RCC 7860 (cell line): ENCODE results near the gene CTNNBIP1.

Experiments
- DNase-seq: peaks from one replicate; pipeline ENCODE4 v3.0.0-alpha.2; 2015; ENCODE audit warnings: low spot score
- FAIRE-seq: peaks from 2 replicates; lab custom pipeline; 2012; peaks lifted over from hg19 to GRCh38; lab: Jason Lieb, UNC

CTNNBIP1 gene

GRCh38 chr1:9881838-9882249 lies 28.2 kb downstream of the CTNNBIP1 start:
- peak; percentile 86 for FAIRE-seq
- DNase-seq, result peak; percentile 81

GRCh38 chr1:9878404-9878803 lies 31.7 kb downstream of the CTNNBIP1 start:
- FAIRE-seq (no peak), DNase-seq (no peak)

DNA sequence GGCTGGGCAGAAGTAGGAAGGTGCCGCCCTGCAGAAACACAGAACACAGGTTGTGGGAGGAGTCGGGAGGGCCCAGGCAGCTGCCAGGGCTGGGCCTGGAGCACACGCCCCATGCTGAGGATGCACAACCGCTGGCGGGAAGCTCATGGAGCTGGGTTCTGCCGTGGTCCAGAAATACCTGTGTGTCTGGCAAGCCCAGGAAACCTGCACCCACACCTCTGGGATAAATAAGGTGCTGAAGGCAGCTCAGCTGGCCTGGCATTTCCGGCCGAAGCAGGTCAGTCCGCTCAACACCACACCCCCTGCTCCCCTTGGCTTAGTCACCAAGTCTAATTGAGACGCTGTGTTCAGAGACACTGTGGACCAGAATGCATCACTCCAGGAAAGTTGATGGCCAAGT lies 32.1 kb downstream of the CTNNBIP1 start:
- DNase-seq (no peak), FAIRE-seq (no peak)

DNA sequence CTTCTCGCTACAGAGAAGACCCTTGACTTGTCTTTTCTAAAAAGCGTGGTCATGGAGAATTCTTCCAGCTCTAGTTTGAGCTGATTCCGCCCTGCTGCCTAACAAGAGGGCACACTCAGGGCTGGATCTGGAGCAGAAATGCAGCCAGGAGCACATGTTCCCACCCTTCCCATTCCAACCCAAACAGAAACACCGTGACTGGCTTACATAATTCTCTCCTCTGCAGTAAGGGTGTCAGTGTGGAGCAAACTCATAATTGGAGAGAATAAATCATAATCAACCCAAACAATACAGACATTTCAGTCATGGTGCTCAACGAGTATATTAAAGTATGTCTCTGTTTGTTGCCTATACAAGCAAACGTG lies 34.5 kb downstream of the CTNNBIP1 start:
- FAIRE-seq (no peak), DNase-seq (no peak)

DNA sequence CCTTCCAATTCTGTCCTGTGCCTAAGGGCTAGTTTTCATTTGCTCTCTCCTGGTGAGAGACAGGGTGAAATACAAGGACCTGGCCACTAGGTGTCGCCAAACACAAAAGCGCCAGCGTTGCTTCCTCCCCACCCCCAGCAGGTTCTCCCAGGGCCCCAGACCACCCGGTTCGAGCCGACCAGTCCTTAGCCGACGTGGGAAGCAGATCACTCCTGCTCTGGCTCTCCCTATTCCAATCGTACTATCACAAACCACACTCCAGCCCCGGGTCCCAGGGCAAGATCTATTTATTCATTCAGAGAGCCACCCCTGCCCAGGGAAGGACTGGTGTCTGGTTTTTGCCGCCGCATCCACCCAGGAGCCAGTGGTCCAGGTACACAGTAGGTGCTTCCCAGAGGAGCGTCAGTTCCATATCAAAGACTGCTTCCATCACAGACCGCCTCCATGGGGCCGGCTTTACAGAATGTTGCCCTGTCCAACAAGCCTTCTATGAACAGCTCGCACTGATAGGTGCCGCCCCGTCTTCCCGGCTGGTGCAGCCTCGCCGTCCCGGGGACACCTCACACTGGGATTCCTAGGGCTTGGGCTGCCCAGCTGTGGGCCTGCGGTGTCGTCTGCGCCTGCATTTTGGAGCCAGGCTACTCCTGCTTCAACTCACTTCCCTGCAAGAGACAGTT lies 35.0 kb downstream of the CTNNBIP1 start:
- peak; percentile 43 for DNase-seq
- no peak for FAIRE-seq

GRCh38 chr1:9874412-9874811 lies 35.7 kb downstream of the CTNNBIP1 start:
- no peak for DNase-seq
- FAIRE-seq, result no peak

- FAIRE-seq (no peak), DNase-seq (no peak)
Observed at GRCh38 chr1:9873992-9874391, 36.1 kb downstream of the CTNNBIP1 start.

DNA sequence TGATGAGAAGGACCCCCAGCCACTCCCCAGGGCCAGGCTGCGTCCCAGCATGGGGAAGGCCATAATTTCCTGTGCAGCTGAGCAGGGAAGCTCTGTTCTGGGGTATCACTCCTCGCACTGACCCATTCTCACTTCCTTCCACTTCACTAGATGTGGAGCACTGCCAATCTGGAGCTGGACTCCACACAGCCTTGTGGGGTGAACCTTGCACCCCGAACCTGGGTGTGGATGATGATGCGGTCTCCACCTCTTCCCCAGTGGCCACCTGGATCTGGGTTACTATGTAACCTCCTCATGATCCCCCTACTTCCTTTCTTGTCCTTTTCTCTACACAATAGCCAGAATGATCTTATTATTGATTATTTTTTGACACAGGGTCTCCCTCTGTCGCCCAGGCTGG lies 36.7 kb downstream of the CTNNBIP1 start:
- DNase-seq (no peak), FAIRE-seq (no peak)

DNA sequence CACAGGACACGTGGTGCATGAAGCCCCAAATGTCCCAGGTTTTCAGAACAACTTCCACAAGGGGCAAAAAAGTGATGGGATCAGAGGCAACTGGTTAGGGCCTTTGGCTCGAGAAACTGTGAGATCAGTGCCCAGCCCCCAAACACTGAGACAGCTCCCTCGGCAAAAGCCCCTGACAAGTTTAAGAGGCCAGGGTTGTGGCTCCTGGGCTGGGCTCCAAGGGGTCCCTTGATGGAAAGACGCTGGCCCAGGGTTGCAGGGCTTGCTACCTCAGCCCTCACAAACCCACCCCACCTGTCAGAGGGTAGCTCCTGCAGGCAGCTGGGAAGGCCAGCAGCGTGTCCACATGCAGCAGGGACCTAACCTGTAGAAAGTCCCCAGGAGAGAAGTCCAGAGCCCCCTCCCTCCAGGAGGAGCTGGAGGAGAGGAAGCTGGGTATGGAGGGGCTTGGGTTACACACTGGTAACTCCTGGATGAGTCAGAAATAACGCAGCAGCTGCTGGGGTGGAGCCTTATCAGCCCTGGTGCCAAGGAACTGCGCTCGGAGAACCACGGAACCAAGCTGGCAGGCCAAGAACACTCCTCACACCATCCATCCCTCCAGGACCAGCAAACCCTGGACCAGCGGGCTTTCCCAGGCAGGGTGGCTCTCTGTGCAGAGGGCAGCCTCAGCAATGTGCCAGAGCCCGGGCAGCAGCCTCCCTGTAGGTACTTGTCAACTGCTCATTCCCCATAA lies 37.5 kb downstream of the CTNNBIP1 start:
- FAIRE-seq (no peak), DNase-seq (no peak)

DNA sequence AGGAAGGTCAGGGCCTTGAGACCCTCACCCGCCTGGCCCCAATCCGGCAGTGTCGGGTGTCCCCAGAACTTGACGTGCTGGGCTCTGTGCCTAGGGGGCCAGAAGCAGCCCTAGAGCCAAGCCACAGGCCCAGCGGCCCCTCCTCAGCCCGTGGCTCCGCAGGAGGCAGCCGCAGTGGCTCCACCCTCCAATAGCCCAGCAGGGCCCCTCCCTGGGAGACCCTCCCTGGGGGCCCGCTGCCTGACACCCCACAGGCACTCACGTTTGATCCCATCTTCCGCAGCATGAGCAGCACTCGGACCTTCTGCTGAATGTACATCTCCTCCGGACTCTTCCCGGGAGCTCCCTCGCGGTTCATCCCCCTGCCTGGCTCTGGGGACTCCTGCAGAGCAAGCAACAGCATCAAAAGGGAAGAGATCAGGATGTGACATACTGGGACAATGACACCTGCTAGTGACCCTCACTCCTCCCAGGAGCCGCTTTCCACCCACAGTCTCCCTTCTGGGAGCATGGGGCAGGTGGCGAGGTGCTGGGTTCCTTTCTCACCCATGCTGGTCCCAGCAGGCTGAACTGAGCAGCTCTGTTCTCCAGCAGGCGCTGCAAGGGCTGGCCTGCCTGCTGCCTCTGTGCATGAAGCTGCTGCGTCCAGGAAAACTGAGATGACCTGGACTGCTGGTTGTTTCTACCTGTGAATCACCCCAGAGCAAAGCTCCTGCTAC lies 38.2 kb downstream of the CTNNBIP1 start:
- no peak for FAIRE-seq
- no peak for DNase-seq

- no peak for DNase-seq
- FAIRE-seq, result no peak
Observed at GRCh38 chr1:9871021-9871420, 39.0 kb downstream of the CTNNBIP1 start.

- DNase-seq, result no peak
- FAIRE-seq, result no peak
Observed at GRCh38 chr1:9870572-9870971, 39.5 kb downstream of the CTNNBIP1 start.

DNA sequence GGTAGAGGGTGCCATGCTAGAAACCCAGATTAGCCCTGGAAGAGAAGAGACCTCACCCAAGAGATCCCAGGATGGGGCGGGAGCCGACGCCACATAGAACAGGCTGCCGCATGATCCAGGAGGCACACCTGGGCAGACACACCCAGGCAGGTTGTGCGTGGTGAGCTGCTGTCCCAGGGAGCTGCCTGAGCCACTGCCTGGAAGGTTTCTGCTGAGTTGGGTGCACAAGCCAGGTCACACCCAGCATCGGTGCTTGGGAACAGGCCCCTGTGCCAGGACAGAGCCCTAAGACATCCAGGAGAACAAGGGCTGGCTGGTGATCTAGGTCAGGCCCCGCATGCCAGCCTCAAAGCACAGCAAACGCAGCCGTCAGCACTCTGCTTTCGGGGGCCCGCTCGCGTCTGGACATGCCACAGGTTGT lies 40.2 kb downstream of the CTNNBIP1 start:
- DNase-seq (no peak), FAIRE-seq (no peak)

DNA sequence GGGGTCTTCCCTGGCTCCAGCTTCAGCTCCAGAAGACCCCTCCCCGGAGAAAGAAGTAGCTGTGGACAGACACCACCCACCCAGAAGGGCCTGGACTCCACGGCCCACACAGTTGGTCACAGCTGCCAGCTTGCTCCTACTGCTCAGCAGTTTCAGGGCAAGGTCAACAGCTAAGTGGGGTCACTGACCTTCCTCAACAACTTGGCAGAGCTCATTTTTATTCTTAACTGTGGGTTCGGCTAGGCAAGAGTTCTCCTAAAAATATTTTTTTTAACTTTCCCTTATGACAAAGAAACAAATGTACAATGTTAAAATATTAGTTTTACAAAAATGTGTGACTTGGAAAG lies 41.9 kb downstream of the CTNNBIP1 start:
- FAIRE-seq (no peak), DNase-seq (no peak)

DNA sequence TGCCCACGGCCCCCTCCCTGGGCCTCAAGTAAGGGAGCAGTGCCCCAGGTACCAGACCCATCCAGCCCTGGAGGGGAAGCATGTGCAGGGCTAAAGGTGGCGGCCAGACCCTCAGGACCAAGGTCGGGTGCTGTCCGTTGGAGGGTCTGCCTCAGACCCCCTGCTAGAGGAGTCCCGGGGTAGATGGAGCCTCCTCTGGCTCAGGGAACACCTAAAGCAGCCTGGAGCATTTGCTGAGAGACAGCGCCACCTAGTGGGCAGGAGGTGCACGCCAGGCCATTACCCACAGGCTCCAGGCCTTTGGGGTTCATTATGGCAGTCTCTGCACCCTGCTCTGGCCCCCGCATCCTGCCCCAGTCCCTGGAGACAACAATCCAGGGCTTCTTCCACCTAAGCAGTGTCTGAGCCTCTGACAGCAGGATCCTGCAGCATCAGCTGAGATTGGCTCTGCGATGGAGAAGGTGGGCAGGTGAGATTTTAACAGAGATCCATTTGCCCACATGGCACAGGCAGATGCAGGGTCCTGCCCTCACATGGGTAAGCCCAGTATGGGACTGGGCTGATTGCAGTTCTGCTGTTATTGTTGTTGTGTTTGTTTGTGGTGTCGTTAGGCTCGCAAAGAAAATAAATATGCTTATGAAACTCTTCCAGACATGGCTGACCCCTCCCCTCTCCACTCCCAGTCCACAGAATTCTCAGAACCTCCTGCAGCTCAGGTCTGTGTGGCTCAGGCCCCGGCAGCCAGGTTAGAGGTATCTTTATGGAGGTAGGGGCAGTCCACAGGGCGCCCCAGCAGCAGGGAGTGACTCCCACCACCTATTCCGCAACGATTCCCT lies 42.4 kb downstream of the CTNNBIP1 start:
- peak; percentile 50 for DNase-seq
- FAIRE-seq, result no peak

GRCh38 chr1:9866836-9867235 lies 43.2 kb downstream of the CTNNBIP1 start:
- DNase-seq, result no peak
- no peak for FAIRE-seq

DNA sequence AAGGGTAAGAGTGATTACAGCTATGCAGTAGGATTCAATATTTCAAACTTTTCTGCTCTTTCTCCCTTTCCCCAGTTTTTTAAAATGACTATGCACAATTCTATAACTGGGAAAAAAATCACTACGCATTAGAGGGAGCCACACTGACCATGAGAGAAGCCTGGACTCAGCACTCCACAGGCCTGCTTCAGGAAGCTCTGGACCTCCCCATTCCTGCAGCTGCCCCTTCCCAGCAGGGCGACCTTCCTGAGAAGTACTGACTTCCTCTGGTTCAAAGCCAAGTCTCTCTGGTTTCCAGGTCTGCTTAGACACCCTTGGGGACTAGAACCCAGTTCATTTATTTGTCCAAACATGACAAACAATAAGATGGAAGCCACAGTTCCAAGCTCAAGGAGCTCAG lies 44.3 kb downstream of the CTNNBIP1 start:
- FAIRE-seq (no peak), DNase-seq (no peak)

DNA sequence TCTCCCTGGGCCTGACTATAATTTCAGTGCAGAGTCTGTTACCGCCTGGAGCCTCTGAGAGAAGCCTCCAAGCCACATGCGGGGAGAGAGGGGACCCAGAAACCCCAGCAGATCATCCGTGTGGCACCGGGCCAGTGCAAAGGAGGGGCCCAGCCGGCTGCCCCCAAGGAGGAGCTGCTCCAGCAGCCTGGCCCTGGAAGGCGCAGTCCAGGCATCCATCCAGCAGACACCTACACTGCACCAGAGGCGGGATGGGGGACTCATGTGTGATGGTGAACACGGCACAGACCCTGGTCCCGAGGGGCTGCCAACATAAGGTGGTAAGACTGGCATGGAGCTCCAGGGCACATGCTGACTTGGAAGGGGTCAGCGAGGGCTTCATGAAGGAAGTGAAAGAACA lies 46.7 kb downstream of the CTNNBIP1 start:
- DNase-seq (no peak), FAIRE-seq (no peak)

GRCh38 chr1:9861360-9861759 lies 48.7 kb downstream of the CTNNBIP1 start:
- FAIRE-seq (no peak), DNase-seq (no peak)

GRCh38 chr1:9860887-9861286 lies 49.2 kb downstream of the CTNNBIP1 start:
- DNase-seq (no peak), FAIRE-seq (no peak)
